Stimulated activated CD4-positive, alpha-beta T cell treated with anti-CD3 and anti-CD28 coated beads, Interleukin-4, amount 100 ng/mL, for 4 hours (primary cell): ENCODE data around the gene RNF144A.

Experiments
- DNase-seq, 2 experiments: peaks; one replicate each; pipeline ENCODE4 v3.0.0-alpha.2; 2020

The RNF144A gene

GRCh38 chr2:6951046-6951445 is 33.8 kb downstream of the RNF144A start:
- no peak for DNase-seq

- DNase-seq = no peak
Measured at GRCh38 chr2:6952101-6952500, 34.9 kb downstream of the RNF144A start.

GRCh38 chr2:6954586-6954985 is 37.4 kb downstream of the RNF144A start:
- DNase-seq = no peak

- DNase-seq = no peak
Measured at GRCh38 chr2:6955511-6956136, 38.4 kb downstream of the RNF144A start.

- DNase-seq = no peak
Measured at GRCh38 chr2:6956566-6956965, 39.4 kb downstream of the RNF144A start.

- no peak for DNase-seq
Measured at GRCh38 chr2:6957031-6957714, 40.0 kb downstream of the RNF144A start.

GRCh38 chr2:6957910-6958615 is 40.9 kb downstream of the RNF144A start:
- DNase-seq = no peak

- DNase-seq = no peak
Measured at GRCh38 chr2:6958616-6959235, 41.5 kb downstream of the RNF144A start.

- DNase-seq = no peak
Measured at GRCh38 chr2:6959751-6960150, 42.5 kb downstream of the RNF144A start.

GRCh38 chr2:6960659-6961058 is 43.4 kb downstream of the RNF144A start:
- DNase-seq = no peak

GRCh38 chr2:6963727-6964126 is 46.5 kb downstream of the RNF144A start:
- DNase-seq = no peak

GRCh38 chr2:6965071-6965795 is 48.0 kb downstream of the RNF144A start:
- no peak for DNase-seq

GRCh38 chr2:6966446-6966940 is 49.3 kb downstream of the RNF144A start:
- DNase-seq = no peak

GRCh38 chr2:6967301-6967700 is 50.1 kb downstream of the RNF144A start:
- no peak for DNase-seq

GRCh38 chr2:6968319-6969100 is 51.3 kb downstream of the RNF144A start:
- no peak for DNase-seq

- no peak for DNase-seq
Measured at GRCh38 chr2:6970551-6970950, 53.3 kb downstream of the RNF144A start.

GRCh38 chr2:6970976-6971480 is 53.8 kb downstream of the RNF144A start:
- no peak for DNase-seq

GRCh38 chr2:6971502-6971901 is 54.3 kb downstream of the RNF144A start:
- DNase-seq = no peak

GRCh38 chr2:6972067-6972710 is 55.0 kb downstream of the RNF144A start:
- no peak for DNase-seq

GRCh38 chr2:6973895-6974545 is 56.8 kb downstream of the RNF144A start:
- no peak for DNase-seq

GRCh38 chr2:6975988-6976387 is 58.8 kb downstream of the RNF144A start:
- DNase-seq = no peak
